PFSK-1 (cell line): ENCODE measurements around the gene GAREM2.

Experiments
- POLR2AphosphoS5 ChIP-seq: IDR thresholded peaks from 2 replicates; pipeline ENCODE4 v1.6.1; 2012; ENCODE audit warnings: low read depth, mild to moderate bottlenecking, control low read depth, low read length, moderate library complexity
- TAF1 ChIP-seq: IDR thresholded peaks from 2 replicates; pipeline ENCODE4 v1.6.1; 2012; ENCODE audit warnings: low read length, control low read depth, borderline replicate concordance; ENCODE audit not compliant: insufficient read depth
- TF ChIP-seq, protein P1 (sequence below), 2 experiments: IDR thresholded peaks; 2 replicates each; pipeline versions ENCODE4 v1.6.1 to v1.8.0; 2011 to 2012; ENCODE audit warnings: low read depth in 2 of 2, low read length in 2 of 2, control low read depth in 1 of 2, inconsistent platforms in 1 of 2, mild to moderate bottlenecking in 1 of 2, moderate library complexity in 1 of 2; ENCODE audit not compliant: insufficient read depth in 1 of 2

DNA sequence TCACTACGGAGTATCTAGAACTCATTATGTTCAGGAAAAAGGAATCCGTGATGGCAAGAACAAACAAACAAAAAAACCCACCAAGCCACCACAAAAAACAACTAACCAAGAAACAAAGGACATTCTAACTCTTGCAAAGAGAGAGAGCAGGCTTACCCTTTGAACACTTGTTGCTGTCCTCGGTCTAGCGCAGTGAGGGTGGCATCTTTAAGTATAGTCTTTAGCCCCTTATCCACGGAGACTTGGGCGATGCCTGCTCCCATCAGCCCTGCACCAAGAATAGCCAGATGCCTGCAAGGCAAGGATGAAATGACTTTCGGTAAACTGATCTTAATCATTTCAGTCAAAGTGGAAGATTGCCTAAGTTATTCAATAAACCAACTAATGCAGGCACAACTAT, 31.0 kb downstream of the GAREM2 start:
- no peak for TF ChIP-seq POLR2AphosphoS5
- TF ChIP-seq TAF1: no peak
- TF ChIP-seq, protein P1, sequence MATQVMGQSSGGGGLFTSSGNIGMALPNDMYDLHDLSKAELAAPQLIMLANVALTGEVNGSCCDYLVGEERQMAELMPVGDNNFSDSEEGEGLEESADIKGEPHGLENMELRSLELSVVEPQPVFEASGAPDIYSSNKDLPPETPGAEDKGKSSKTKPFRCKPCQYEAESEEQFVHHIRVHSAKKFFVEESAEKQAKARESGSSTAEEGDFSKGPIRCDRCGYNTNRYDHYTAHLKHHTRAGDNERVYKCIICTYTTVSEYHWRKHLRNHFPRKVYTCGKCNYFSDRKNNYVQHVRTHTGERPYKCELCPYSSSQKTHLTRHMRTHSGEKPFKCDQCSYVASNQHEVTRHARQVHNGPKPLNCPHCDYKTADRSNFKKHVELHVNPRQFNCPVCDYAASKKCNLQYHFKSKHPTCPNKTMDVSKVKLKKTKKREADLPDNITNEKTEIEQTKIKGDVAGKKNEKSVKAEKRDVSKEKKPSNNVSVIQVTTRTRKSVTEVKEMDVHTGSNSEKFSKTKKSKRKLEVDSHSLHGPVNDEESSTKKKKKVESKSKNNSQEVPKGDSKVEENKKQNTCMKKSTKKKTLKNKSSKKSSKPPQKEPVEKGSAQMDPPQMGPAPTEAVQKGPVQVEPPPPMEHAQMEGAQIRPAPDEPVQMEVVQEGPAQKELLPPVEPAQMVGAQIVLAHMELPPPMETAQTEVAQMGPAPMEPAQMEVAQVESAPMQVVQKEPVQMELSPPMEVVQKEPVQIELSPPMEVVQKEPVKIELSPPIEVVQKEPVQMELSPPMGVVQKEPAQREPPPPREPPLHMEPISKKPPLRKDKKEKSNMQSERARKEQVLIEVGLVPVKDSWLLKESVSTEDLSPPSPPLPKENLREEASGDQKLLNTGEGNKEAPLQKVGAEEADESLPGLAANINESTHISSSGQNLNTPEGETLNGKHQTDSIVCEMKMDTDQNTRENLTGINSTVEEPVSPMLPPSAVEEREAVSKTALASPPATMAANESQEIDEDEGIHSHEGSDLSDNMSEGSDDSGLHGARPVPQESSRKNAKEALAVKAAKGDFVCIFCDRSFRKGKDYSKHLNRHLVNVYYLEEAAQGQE (IDR thresholded peaks at IDR 0.05; ENCODE audit: insufficient read depth in 1 of 2, low read depth in 2 of 2, low read length in 2 of 2): no peak
